GM18505 (cell line): ENCODE data around the gene LARP1.
"Not testable (repeated sequence)": the region's sequence is repeated elsewhere in the genome, so short reads cannot be mapped to it uniquely, and the experiment has no call there.

Source experiments
- ATAC-seq: cut with Tn5 transposase; IDR thresholded peaks from one replicate; pipeline ENCODE4 v1.9.1; 2021; ENCODE audit not compliant: unreplicated experiment
- POLR2A ChIP-seq: IDR thresholded peaks from 4 replicates; pipeline ENCODE4 v1.6.1; 2011; ENCODE audit warnings: borderline replicate concordance; ENCODE audit not compliant: insufficient read depth, insufficient read length; ENCODE audit errors: extremely low read depth

LARP1 gene

DNA sequence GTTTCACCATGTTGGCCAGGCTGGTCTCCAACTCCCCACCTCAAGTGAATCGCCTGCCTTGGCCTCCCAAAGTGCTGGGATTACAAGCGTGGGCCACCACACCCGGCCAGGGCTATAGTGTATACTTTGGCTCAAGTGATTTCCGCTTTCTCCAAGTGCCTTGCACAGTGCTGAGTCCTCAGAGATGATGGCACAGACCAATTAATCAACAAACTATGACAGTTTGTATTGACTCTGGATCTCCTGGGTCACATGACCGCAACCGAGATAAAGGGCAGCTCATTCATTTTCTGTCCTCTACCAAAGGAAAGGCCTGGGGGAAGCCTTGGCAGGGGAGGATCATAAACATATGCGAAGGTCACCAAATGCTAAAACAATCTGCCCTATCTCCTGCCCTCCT lies 11.4 kb upstream of the LARP1 start:
- TF ChIP-seq POLR2A, result no peak
- no peak for ATAC-seq

DNA sequence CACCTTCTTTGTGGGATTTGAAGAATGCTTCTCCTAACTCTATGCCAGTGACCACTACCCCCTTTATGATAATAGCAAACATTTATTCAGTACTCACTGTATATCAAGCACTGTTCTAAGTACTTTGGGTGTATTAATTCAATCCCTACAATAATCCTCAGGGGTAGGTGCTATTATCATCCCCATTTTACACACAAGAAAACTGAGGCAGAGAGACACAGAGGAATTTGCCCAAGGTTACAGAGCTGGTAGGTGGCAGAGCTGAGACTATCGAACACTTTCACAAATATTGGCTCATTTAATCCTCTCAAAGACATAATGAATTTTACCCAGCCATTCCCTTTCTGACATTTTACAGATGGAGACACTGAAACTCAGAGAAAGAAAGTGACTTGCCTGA lies 9.8 kb upstream of the LARP1 start:
- no peak for TF ChIP-seq POLR2A
- ATAC-seq, result no peak

DNA sequence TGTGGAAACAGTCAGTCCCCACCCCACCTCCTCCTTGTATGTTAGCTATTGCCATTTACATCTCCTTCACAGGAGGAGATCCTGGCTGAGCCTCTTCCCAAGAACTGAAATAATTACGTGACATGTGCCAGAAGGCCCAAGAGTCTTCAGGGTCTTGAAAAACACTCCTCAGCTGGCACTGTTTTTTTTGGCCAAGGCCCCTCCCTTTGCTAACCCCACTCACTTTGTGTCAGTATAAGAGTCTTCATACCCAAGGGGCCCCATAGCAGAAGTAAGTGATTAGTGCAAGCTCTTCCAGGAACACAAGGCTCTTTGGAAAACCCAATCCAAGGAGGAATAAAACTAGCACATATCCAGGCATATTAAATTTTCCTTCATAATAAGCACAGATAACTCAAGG lies 5.7 kb upstream of the LARP1 start:
- no peak for TF ChIP-seq POLR2A

DNA sequence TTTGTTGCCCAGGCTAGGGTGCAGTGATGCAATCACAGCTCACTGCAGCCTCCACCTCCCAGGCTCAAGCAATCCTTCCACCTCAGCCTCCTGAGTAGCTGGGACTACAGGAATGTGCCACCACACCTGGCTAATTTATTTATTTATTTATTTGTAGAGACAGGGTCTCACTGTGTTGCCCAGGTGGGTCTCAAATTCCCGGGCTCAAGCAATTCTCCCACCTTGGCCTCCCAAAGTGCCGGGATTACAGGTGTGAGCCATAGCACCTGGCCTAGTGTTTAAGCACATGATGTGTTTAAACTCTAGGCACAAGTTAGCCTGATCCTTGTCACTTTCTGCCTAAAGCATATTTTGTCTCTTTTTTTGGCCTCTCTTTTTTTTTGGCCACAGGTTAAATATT lies 4.5 kb upstream of the LARP1 start:
- not testable (repeated sequence) for ATAC-seq

More for the DNA sequence above, 5.7 kb upstream of the LARP1 start:
- ATAC-seq, result no peak

DNA sequence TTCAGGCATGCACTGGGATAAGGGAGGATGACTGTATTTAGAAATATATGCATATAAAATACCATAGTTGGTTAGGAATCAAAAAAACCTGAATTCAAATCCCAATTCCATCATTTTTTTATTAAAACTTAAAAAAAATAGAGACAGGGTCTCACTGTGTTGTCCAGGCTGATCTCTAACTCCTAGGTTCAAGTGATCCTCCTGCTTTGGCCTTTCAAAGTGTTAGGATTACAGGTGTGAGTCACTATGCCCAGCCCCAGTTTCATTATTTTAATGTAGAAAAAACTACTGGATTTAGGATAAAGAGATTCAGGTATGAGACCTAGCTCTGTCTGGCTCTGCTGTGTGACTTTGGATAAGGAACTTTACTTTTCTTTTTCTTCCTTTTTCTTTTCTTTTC lies 3.3 kb upstream of the LARP1 start:
- no peak for TF ChIP-seq POLR2A
- ATAC-seq, result no peak

DNA sequence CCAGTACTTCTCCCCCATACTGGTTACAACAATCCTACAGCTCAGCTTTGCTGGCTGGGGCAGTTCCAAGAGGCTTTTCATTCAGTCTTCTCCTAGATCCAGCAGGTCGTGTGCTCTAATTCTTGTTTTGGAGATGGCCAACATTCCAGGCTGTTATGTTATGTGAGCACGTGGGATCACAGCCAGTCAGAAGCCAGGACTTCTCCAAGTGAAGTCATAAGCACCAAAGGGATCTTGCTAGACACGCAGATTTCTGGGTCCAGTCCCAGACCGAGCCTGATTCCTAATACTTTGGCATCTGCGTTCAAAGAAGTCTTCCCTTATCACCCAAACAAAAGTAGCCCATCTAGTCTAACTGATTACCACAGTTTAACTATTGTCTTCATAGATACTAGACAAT lies 1.4 kb upstream of the LARP1 start:
- ATAC-seq, result no peak
- no peak for TF ChIP-seq POLR2A

DNA sequence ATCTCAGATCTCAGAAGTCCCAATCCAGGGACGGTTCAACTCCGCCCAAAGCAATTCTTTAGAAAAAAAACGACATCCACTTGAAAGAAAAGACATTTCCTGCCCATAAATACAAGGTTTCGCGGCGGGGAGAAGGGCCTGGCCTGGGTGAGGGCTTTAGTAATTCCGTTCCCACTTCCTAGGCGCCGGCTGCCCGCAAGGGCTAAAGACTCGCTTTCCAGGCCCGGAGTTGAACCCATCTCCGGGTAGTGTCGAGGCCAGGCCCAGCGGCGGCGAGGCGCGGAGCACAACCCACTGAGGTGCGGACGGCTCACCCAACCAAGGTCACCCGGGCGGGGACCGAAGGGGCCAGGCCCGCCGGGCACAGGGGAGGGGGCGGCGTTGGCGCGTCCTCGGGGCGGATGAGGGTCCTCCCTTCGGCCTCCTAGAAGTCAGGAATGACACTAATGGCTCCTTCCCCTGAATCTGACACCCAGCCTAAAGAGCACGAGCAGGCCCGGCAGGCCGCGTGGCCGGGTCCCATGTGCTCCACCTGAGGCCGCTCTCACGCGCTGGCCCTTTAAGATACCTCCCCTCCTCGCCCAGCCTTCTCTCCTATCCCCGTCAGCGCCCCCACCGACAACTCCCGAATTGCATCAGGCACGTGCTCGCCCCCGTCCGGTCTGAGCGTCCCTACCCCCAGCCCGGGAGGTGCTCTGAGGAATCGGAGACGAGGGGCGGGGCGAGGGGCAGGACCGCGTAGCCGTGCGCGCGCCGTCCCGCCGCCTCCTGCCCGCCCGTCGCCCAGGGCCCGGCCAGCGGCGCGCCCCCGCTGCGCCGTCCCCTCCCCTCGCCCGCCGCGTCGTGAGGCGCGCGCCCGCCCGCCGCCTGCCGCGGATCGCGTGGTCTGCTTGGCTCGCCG lies 467 bp upstream of the LARP1 start:
- peak; percentile 81 for TF ChIP-seq POLR2A
- ATAC-seq, result peak; percentile 85

DNA sequence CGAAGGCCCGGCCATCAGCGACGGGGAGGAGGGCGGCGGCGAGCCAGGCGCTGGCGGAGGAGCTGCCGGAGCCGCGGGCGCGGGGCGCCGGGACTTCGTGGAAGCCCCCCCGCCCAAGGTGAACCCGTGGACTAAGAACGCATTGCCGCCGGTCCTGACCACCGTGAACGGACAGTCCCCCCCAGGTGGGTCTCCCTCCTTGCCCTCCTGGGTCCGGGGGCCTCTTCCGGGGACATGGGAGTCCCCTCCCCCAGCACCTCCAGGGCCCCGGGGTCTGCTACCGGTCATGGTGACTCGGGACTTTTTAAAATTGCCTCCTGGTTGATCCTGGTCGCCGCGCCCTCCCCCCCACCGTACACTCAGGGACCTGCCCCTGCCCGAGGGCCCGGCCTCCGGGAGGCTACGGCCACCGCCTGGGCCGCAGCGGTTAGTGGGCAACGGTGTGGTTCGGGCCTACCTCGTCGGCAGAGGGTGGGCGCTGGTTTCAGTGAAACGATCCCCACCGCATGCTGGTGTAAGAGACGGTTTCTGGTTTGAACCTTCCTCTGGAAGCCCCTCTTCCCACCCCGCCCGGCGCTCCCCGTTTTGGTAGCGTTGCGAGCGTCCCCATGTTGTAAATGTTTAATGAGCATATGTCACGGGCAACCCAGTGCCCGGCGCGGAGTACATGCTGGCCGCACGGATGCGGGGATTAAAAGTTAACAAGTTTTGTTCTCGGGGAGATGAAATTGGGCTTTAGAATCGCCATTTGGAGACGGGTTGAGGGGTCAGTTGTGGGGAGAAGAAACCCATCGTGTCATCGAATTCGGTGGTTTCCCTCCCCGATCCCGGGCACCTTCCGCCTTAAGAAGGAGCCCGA lies 1.1 kb downstream of the LARP1 start:
- ATAC-seq, result no peak
- TF ChIP-seq POLR2A, result no peak

DNA sequence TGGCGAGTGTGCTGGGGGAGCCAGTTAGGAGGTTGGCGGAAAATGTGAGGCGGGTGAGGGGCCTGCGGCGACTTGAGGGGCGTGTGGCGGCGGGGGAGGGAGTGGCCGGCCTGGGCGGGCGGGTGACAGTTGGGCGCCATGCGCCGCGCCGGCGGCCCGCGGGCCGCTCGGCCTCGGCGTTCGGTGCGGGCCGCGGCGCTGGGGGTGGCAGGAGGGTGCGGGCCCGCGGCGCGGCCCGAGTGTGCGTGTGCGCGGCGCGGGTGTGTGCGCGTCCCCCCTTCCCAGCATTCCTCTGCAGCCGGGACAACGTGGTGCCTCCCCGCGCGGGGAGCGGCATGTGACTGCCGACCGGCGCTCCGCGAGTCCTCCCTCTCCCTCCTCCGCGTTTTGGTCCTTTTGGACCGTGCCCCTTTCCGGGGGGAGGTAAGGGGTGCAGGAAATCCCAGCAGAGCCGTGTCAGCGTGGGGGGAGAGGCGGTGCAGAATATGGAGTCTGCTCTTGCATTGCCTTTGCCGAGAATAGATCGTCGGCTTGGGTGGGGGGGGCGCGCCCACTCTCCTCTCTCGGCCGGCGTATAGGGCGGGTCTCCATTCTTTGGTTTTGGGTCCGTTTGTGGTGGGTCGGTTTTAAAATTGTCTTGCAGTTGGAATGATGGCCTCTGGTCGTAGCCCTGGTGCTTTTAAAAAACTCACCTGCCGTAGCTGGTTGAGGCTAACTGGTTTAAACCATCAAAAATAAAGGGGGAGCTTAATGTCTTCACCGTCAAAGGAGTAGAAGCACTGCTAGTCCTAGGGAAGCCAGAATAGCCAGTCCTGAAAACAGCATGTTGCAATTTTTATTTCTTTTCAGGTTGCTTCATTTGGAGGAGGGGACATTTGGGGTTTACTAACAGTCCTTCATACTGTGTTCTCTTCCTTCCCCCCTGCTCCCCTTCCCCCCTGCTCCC lies 2.0 kb downstream of the LARP1 start:
- TF ChIP-seq POLR2A, result no peak
- no peak for ATAC-seq

DNA sequence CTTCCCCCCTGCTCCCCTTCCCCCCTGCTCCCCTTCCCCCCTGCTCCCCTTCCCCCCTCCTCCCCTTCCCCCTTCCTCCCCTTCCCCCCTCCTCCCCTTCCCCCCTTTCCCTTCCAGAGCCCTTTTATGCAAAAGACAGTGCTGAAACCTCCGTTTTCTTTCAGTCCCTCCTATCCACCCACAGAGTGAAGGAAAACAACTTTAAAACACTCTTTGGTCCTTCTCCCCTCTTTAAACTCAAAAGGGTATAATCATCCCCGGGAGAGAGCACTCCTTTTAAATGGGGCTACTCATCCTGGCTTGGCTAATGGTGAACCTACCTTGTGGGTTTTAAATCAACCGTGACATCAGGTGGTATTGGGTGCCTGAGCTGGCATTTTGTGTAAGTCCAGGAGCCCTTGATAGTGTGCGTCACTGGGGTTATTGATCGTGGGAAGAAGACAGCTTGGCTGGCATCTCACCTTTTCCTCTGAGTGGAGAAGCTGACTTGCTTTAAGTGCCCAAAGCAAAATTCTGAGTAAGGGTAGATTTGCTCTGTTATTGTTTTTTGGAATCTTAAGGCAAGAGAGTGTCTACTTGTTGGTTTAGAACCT lies 2.7 kb downstream of the LARP1 start:
- ATAC-seq, result no peak
- no peak for TF ChIP-seq POLR2A

DNA sequence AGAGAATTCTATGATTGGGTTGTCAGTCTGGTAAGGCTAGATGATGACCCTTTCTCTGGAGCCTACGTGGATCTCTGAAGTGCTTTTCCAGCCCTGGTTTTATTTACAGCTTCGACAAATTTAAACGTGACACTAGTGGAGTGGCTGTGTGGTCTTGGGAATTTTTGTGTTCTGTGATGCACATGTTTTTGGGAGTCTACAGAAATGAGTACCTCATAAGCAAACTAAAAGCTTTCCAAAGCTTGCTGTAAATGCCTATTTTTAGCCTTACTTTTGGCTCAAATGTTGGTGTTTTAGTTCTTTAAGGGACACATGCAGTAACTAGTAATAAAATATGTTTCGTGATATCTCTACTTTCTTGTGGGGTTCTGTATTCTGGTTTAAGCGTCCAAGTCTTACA lies 3.3 kb downstream of the LARP1 start:
- no peak for TF ChIP-seq POLR2A
- no peak for ATAC-seq

DNA sequence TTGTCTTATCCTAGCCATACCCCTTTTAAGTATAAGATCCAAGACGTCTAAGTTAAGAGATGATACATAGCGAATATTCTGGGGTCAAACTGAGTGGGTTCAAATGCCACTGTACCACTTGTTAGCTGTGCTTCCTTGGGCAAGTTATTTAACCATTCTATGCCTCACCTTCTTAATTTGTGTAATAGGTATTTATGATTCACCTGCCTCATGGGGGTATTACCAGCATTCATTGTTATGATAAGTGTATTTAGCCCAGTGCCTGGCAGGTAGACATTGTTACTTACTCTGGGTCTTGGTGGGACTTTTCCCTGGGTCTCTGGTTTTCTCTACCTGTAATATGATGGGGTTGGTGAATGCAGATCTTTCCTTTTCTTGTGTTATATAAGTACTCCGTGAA lies 3.8 kb downstream of the LARP1 start:
- TF ChIP-seq POLR2A, result no peak
- ATAC-seq, result no peak

DNA sequence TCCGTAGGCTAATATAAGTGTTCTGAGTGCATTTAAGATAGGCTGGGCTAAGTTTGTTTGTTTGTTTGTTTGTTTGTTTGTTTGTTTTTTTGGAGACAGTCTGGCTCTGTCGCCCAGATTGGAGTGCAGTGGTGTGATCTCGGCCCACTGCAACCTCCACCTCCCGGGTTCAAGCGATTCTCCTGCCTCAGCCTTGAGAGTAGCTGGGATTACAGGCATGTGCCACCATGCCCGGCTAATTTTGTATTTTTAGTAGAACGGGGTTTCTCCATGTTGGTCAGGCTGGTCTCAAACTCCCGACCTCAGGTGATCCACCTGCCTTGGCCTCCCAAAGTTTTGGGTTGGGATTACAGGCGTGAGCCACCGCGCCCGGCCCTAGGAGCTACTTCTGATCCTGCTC lies 4.7 kb downstream of the LARP1 start:
- not testable (repeated sequence) for ATAC-seq
